GM18508 (cell line): ENCODE results near the gene MOV10L1.
"Not testable (repeated sequence)": the region's sequence is repeated elsewhere in the genome, so short reads cannot be mapped to it uniquely, and the experiment has no call there.

Experiments
- ATAC-seq: cut with Tn5 transposase; IDR thresholded peaks from one replicate; pipeline ENCODE4 v1.9.1; 2021; ENCODE audit warnings: moderate number of reproducible peaks; ENCODE audit not compliant: insufficient read depth, unreplicated experiment

MOV10L1 gene

DNA sequence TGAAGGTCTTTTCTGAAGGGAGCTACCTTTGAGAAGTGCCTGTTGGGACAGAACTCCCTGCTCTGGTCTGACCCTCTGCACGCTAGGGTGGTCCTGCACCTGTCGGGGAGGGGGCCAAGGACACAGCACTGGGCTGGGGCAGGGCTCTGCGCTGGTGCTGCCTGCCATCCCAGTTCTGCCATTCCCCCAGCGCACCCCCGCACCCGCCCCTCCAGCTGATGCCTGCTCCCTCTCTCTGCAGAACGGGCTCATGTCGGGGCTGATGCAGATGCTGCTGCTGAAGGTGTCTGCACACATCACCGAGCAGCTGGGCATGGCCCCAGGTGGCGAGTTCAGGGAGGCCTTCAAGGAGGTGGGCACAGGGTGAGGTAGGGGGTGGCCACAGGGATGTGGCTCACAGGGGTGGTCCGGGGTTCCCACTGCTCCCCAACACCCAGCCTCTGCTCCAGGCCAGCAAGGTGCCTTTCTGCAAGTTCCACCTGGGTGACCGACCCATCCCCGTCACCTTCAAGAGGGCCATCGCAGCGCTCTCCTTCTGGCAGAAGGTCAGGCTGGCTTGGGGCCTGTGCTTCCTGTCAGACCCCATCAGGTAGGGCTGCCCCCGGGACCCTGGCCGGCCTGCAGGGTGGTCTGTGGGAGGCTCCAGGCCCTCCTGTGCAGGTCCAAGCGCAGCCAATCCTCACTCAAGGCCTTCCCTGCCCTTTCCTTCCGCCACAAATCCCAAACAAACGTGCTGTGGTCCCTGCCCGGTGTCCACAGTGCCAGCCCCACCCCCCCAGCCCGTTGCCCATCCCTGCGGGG, 107.4 kb downstream of the MOV10L1 start:
- no peak for ATAC-seq

DNA sequence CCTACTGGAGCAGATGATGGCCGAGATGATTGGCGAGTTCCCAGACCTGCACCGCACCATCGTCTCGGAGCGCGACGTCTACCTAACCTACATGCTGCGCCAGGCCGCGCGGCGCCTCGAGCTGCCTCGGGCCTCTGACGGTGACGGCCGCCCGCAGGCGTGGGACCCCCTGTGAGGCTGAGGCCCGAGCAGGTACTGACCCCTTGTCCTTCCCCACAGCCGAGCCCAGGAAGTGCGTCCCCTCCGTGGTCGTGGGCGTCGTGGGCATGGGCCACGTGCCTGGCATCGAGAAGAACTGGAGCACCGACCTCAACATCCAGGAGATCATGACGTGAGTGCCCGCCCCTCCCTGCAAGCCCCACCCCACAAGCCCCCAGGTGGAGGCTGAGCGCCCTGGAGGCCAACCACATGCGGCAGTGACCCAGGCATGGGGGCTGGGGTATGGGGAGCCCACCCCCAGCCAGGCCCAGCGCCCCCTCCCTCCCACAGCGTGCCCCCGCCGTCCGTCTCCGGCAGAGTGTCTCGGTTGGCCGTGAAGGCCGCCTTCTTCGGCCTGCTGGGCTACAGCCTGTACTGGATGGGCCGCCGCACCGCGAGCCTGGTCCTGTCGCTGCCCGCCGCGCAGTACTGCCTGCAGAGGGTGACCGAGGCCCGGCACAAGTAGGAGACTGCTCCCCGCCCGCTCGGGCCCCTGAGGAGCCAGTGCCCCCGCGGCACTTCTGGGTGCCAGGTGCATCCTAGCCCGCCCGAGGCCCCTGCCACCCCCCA, 108.2 kb downstream of the MOV10L1 start:
- ATAC-seq = no peak

GRCh38 chr22:50198624-50199017, 108.8 kb downstream of the MOV10L1 start:
- no peak for ATAC-seq

DNA sequence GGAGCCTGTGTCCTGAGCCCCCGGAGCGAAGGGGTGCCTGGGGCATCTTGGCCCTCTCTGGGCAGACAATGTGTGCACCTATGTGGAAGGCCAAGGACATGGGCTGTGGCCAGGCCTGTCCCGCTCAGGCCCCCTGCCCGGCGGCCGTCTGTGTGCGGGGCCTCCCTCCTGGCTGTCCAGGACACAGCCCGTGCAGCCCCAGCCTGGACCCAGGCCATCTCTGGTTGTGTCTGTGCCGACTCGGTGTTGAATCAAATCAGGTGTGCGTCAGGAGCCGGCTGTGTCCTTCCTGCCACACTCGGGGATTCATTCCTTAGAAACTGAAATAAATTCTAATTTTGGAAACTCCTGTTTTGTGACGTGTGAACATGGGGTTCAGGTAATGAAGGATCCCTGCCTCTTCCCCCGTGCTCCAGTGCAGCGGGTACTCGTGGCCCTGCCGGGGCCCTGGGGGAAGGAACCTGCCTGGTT, 109.5 kb downstream of the MOV10L1 start:
- no peak for ATAC-seq

DNA sequence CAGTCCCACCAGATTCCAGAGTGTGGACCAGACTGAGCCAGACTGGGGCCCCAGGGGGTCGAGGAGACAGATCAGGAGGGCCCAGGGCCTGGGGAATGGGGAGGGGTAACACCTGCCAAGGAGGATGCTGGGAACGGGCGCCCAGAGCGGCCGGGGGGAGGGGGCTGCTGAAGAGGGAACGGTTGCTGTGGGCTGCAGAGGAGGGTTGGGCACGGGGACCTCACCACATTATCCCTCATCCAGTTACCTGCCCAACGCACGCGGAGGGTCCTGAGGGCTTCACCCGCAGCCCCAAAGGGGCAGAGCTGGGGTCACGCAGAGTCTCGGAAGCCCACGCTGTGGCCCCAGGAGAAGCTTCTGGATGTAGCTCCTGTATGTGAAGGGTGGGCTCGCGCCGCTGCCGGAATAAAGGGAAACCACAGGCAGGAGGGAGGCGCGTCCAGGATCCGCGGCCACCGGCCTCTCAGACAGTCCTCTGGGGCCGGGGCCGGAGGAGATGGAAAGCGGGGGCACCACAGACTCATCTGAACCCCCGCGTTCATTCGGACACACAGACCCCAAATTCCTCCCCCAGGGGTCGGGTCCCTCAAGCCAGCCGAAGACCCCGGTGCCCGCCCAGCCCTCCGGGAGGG, 110.1 kb downstream of the MOV10L1 start:
- no peak for ATAC-seq

DNA sequence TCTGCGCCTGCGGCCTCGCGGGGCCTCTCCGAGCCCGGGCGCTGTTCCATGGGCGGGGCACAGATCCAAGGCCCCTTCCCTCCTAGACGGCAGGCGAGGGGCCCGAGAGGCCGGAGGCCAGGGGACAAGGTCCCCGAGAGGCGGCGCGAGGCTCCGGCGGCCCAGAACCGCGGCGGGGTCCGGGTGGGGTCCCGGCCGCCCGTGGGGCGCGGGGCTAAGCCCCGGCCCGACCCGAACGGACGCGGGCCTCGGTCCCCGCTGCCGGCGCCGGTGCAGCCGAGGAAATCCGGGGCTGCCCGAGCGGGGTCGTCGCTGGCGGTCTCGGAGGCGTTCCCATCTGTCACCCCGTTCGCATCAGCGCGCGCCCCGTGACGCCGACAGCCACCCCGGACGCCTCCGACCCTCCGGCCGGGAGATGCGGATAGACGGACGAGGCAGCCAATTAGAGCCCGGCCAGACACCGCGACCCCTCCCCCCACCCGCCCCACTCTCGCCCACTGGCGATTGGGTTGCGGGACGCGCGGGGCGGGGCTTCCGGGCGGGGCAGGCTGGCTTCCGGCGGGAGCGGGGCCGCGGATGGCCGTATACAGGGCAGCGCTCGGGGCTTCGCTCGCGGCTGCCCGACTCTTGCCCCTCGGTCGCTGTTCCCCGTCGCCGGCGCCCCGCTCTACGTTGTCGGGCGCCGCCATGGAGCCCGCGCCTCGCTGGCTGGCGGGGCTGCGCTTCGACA, 110.8 kb downstream of the MOV10L1 start, which contains the start of gene SELENOO:
Gene SELENOO (plus strand): TSS at position 551 of the 730 bp plus-strand sequence. CDS start 26 bp downstream, at position 577.
- ATAC-seq = no peak

- ATAC-seq = no peak
Observed at GRCh38 chr22:50201191-50202129, 111.7 kb downstream of the MOV10L1 start.

- no peak for ATAC-seq
Observed at GRCh38 chr22:50202130-50202666, 112.4 kb downstream of the MOV10L1 start.

DNA sequence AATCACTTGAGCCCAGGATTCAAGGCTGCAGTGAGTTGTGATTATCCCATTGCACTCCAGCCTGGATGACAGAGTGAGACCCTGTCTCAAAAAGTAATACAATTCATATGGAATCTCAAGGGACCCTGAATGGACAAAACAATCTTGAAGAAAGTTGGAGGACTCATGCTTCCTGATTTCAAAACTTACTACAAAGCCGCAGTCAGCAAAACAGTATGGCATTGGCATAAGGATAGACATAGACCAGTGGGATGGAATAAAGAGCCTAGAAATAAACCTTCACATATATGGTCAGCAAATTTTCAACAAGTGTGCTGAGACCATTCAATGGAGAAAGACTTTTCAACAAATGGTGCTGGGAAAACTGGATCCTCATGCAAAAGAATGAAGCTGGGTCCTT, 113.5 kb downstream of the MOV10L1 start:
- ATAC-seq = no peak

GRCh38 chr22:50204571-50204970, 114.8 kb downstream of the MOV10L1 start:
- ATAC-seq = no peak

GRCh38 chr22:50204998-50205397, 115.2 kb downstream of the MOV10L1 start:
- ATAC-seq = not testable (repeated sequence)

DNA sequence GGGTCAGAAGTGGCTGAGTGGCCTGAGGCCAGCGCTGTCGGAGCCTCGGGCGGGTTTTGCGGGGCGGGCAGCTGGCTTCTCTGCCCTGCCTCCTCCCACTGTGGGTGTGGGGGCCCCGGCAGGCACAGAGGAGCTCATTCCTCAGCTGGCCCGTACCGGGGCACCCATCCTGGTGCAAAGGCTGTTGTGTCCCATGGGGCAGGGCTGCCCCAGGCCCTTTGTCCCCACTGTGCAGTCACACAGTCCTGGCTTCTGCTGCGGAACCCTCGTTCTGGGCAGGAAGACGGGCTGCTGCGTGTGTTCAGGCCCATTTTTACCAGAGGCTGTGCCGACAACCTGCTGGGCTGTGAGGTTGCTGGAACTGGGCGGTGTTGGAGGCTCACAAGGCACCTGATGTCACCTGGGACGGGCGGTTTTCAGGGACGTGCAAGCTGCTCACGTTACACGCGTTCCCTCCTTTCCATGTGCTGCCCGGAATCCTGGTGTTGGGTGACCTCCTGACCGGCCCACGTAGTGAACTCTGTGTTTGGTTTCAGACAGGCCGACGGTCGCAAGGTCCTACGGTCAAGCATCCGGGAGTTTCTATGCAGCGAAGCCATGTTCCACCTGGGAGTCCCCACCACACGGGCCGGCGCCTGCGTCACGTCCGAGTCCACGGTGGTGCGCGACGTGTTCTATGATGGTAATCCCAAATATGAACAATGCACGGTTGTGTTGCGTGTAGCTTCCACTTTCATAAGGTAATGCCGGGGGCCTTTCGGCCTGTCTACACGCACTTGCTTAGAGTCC, 116.2 kb downstream of the MOV10L1 start:
- no peak for ATAC-seq

- no peak for ATAC-seq
Observed at GRCh38 chr22:50206599-50206998, 116.8 kb downstream of the MOV10L1 start.

- no peak for ATAC-seq
Observed at GRCh38 chr22:50207383-50208140, 117.8 kb downstream of the MOV10L1 start.

DNA sequence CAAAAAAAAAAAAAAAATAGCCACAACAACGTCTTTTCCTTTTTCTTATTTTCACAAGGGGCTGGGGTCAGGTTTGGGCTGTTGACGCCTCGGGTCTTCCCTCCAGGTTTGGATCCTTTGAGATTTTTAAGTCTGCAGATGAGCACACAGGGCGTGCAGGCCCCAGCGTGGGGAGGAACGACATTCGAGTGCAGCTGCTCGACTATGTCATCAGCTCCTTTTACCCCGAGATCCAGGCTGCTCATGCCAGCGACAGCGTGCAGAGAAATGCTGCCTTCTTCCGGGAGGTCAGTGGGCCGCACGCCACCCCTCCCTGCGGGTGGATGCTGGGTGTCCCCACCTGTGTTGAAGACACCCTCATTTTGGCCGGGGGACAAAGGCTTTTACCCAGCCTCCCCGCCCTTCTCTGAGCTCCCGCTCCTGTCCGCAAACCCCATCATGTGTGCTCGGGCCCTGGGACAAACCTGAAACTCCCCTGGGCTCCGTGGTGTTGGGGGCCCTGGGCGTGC, 118.7 kb downstream of the MOV10L1 start:
- no peak for ATAC-seq

DNA sequence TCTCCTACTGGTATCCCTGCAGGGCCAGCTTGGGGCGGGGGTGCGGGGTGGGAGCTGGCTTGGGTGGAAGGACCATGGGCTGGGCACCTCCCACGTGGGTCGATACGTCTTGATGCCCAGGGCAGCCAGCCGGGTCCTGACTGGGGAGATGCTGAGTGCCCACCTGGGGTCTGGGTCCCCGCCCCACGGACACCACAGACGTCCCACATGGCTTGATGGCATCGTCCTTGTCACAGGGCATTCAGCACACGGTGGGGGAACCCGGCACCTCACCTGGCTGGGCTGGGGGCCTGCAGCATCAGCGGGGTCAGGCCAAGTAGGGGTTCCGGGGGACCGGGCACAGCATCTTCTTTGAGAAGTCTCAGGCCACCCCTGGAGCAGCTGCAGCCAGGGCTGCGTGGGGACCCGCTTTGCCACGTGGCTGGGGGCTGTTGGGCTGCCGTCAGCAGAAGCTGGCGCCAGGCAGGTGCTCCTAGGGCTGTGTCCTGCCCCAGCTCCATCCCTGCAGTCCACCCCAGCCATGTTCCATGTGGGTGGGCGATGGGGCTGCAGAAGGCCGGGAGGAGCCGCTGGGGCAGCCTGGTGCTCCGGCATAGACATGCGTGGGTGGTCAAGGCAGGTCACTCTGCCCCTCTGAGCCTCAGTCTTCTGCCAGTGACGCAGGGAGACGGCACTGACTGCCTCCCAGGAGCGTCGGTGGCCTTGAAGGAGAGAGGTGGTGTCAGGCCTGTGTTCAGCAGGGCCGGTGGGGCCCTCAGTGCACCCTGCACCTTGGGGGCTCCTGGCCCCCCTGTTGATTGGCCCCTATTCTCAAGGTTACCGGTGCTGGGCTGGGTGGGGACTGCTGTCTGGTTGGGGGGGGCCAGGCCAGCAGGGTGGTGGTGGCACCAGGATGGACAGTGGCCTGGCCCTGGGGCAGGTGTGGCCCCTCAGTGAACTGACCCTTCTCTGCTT, 119.4 kb downstream of the MOV10L1 start:
- no peak for ATAC-seq
